Stimulated activated CD4-positive, alpha-beta T cell treated with anti-CD3 and anti-CD28 coated beads, Interleukin-1b, Interleukin-23, amount 100 ng/mL, for 48 hours (primary cell): Measurements from ENCODE around the gene AKR7A3.
"Not testable (repeated sequence)": the region's sequence is repeated elsewhere in the genome, so short reads cannot be mapped to it uniquely, and the experiment has no call there.

ENCODE experiments used
- DNase-seq: peaks from one replicate; pipeline ENCODE4 v3.0.0-alpha.2; 2020

Gene AKR7A3

DNA sequence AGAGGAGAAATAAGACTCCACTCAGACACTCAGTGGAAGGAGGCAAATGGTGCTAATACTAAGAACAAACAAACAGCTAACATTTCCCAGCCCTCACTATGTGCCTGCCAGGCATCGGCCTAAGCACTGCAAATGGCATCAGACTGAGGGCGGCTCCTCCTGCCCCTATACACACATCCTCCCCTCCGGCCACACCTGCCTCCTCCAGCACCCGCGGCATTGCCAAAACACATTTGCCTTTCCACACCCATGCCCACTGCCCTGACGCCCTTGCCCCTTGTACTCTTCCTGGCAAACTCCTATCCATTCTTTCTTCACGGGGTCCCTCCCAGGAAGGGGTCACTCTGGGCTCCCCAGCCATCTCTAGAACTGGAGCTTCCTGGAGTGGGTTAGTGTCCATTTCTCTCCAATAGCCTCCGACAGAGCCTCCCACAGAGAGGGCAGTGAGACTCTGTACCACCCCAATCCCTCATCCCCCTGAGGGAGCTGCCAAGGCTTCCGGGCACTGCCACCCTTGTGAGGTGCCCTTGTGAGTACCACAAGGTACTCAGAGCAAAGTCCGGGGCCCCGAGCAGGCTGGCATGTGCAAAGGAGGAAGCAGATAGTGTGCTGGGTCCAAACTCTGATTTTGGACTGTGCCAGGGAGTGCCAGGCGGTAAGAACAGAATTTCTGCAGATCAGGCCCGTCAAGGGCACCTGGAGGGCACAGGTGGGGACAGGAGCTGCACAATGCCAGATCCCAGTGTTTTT, 959 bp downstream of the AKR7A3 start:
- DNase-seq = no peak

DNA sequence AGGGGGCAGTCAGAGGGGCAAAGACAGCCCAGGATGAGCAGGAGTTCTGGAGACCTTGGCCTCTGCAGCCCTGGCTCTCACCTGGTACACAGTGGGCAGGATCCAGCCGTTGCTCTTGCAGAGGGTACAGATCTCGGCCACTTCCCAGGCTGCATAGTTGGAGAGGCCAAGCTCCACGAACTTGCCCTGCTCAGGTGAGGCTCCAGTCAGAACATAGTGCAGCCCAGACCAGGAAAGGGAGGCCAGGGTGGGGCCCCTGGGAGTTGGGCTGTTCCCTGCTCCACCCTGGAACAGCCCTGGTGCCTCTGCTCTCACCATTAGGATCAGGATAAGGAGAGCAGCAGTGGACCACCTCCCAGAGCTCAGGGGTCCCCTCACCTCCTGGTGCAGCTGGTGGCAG, 2.8 kb downstream of the AKR7A3 start:
- DNase-seq = not testable (repeated sequence)

DNA sequence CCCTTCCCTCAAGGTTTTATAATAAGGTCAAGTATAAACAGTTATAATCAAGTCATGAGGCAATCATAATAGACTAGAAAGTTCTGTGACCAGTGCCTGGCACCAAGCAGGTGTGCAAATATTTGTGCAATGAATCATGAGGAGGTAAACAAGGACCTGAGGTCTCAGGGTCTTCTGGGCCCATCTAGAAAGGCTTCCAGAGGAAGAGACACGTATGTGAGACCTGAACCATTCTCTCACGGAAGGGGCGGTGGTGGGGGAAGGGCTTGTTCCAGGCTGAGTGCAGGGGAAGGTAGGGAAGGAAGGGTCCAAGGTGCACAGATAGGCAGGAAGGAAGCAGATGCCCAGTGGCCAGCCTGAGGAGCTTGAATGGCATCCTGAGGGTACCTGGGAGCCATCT, 3.2 kb downstream of the AKR7A3 start:
- not testable (repeated sequence) for DNase-seq

DNA sequence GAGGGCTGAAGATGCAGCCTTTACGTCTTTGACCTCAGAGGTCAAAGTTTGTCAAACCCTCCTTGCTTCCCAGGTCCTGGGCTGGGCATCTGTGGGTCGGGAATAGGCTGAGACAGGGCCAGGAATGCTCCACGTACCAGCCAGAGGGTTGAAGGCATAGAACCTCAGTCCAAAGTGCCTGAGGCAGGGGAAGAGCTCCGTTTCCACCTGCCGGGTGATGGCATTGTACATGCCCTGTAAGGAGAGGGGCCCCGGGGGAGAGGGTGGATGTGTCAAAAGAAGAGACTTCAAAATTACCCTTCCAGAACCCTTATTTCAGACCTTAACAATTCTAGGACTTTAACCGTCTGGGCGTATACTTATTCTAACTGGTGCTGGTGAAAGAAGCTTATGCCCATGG, 3.7 kb downstream of the AKR7A3 start:
- no peak for DNase-seq

DNA sequence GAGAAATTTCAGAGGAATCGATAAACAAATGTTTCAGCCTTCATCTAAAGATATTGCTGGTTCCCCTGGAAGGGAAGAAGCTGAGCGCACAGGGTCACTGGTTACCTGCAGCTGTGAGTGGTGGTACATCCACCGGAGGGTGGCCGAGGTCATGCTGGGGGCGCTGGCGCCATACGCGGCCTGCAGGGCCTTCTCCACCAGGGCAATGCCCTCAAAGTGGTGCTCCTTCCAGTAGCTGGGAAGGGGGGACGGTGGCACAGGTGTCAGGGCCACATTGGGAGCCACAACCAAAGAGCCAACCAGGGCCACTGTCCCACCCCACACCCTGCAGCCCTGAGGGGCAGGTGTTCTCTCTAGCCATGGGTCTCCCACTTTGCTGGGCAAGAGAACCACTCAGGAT, 4.7 kb downstream of the AKR7A3 start:
- DNase-seq = no peak

DNA sequence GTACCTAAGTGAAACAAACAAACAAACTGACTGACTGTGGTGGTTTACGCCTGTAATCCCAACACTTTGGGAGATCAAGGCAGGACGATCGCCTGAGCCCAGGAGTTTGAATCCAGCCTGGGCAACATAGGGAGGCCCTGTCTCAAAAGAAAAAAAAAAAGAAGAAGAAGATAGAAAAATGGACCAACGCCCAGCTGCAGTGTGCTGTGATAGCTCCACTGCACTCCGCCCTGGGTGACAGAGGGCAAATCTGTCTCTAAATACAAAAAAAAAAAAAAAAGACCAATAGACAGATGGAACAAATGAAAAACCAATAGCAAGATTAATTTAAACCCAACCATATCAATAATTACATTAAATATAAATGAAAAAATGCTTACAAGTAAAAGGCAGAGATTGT, 13.9 kb downstream of the AKR7A3 start:
- no peak for DNase-seq

DNA sequence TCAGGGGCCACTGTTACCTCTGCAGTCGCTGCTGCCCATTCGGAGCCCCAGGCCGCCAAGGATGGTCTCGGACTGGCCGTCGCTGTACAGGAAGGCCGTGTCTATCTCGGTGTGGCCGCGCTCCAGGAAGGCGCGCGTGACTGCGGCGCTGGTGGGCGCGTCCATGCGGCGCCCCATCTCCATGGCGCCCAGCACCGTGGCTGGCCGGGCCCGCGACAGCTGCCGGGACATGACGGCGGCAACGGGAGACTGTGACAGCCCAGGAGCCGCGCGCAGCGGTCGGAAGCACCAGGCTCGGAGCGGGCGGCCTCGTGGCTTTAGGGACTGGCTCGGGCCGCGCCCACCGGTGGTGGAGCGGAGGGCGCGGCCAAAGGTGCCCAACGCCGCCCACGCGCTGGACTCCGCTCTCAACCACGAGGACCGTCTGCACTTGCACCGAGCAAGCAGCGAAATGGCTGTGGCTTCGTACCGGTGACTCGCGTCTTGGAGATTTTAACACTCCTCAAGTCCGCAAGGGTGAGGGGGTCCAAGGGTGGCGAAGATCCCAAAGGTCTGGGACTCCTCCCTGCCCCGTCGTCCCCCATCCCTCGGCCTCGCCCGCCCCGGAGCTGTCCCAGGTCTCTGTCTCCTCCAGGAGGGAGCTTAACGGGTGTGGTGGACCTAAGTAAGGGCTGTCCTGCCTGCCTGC, 14.6 kb downstream of the AKR7A3 start:
- DNase-seq = not testable (repeated sequence)

DNA sequence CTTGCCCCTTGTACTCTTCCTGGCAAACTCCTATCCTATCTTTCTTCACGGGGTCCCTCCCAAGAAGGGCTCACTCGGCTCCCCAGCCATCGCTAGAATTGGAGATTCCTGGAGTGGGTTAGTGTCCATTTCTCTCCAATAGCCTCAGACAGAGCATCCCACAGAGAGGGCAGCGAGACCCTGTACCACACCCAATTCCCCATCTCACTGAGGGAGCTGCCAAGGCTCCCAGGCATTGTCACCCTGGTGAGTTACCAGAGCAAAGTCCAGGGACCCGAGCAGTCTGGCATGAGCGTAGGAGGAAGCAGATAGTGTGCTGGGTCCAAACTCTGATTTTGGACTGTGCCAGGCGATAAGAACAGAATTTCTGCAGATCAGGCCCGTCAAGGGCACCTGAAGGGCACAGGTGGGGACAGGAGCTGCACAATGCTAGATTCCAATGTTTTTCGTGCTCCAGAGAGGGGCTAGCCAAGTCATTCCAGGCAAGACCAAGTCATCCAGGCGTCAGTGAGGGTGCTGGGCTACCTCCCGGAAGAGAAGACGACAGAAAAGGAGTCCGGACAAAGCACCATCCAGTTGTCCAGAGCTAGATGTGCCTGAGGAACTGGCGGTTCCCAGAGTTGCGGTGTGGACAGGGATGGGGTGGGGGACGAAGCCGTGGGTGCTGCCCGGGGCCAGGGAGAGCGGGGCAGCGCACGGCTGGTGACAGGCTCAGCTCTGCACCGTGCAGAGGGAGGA, 15.3 kb downstream of the AKR7A3 start:
- DNase-seq = no peak

DNA sequence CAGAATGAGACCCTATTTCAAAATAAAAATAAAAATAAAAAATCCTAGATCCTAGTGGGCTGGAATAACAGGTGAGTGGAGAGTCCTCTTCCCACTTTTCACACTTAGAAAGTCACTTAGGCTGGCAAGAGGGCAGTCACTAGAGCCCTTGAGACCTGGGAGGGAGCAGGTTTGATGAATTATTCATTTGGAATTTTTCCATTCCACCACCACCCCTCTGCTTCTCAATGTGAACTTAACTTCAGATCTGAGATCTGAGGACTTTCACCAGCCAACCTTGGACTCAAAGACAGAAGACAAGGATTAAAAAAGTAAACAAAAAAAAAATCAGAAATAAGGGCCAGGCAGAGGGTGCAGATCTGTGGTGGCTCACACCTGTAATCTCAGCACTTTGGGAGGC, 16.5 kb downstream of the AKR7A3 start:
- DNase-seq = no peak

DNA sequence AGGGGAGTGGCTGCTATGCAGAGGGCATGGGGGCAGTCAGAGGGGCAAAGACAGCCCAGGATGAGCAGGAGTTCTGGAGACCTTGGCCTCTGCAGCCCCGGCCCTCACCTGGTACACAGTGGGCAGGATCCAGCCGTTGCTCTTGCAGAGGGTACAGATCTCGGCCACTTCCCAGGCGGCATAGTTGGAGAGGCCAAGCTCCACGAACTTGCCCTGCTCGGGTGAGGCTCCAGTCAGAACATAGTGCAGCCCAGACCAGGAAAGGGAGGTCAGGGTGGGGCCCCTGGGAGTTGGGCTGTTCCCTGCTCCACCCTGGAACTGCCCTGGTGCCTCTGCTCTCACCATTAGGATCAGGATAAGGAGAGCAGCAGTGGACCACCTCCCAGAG, 18.2 kb downstream of the AKR7A3 start:
- DNase-seq = not testable (repeated sequence)

DNA sequence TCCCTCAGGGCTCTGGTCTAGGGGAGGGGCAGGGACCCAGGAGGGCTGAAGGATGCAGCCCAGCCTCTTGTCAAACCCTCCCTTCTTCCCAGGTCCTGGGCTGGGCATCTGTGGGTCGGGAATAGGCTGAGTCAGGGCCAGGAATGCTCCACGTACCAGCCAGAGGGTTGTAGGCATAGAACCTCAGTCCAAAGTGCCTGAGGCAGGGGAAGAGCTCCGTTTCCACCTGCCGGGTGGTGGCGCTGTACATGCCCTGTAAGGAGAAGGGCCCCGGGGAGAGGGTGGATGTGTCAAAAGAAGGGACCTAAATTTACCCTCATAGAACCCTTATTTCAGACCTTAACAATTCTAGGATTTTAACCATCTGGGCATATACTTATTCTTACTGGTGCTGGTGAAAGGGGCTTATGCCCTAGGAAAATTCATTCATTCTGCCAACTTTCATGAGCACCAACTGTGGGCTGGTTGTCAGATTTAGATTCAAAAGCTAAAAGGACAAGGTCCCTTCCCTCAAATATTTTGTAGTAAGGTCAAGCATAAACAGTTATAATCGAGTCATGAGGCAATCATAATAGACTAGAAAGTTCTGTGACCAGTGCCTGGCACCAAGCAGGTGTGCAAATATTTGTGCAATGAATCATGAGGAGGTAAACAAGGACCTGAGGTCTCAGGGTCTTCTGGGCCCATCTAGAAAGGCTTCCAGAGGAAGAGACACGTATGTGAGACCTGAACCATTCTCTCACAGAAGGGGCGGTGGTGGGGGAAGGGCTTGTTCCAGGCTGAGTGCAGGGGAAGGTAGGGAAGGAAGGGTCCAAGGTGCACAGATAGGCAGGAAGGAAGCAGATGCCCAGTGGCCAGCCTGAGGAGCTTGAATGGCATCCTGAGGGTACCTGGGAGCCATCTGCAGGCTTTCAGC, 18.9 kb downstream of the AKR7A3 start:
- not testable (repeated sequence) for DNase-seq

DNA sequence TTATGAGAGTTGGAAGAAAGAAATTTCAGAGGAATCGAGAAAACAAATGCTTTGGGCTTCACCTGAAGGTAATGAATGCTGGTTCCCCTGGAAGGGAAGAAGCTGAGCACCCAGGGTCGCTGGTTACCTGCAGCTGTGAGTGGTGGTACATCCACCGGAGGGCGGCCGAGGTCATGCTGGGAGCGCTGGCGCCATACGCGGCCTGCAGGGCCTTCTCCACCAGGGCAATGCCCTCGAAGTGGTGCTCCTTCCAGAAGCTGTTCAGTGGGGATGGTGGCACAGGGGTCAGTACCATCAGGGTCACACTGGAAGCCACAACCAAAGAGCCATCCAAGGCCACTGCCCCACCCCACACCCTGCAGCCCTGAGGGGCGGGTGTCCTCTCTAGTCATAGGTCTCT, 20.1 kb downstream of the AKR7A3 start:
- DNase-seq = no peak

DNA sequence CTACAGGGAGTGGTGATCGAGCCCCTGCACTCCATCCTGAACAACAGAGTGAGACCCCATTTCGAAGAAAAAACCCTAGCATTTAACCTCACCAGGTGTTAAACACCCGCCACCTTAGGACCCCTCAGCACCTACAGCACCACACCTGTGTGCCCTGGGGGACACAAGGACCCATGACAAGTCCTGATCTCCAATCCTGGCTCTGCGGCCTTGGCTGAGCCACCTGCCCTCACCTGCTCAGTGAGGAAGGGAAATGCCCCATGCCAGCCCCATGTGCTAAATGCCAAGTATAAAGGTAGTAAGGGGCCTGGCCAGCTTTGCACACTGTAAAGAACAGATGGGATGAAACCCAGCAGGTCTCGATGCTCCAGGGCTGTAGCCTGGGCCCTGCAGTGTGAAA, 25.8 kb downstream of the AKR7A3 start:
- DNase-seq = no peak

DNA sequence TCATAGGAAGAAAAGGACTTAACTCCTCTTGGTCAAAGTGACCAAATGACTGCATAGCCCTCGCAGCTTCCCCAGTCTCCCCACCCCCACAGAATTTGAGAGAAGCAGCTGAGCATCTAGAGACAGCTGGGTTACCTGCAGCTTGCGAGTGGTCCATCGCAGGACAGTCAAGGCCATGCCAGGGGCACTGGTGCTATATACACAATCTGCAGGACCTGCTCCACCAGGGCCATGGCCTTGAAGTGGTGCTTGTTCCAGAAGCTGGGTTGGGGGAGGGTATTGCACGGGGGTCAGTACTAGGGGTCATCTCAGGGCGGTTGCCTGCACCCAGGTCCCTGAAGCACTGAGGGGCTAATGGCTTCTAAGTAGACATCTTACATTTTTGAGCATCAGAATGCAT, 26.5 kb downstream of the AKR7A3 start:
- no peak for DNase-seq

DNA sequence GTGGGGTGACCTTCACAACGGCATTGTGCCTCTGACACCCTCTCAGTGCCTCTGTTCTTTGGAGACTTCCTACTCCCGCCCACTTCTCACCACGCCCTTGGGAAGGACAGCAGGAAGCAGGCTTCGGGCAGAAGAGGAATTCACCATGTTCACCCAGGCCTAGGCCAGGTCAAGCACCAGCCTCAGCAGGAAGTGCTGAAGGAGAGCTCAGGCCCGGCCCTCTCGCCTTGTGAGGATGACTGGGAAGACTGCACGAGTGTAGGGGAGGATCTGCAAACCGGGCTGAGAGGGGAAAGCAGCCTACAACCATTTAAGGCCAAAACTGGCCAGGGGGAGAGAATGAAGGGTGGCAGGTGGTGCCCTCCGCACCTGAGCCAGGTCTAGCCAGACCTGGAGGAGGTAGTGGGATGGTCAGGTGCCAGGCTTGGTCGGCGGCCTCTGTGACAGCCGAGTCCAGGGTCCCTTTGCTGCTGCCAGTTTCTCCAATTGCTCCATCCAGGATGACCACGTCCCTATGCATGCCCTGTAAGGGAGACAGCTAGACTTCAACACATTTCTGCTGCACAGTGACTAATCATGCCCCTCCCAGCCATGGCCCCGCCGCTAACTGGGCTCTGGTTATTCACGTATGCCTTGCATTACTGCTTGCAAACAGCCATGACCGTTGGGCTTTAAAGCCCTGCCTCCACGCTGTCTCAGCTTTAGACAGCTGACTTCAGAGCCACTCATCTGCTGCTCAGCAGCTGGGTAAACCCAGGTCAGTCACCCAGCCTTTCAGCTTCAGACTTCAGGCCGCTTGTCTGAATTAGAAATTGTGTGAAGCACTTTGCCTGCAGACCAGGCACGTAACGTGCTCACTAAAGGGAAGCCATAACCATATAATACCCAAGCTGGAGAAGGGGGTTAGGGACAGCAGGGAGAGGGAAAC, 28.1 kb downstream of the AKR7A3 start:
- DNase-seq = no peak

DNA sequence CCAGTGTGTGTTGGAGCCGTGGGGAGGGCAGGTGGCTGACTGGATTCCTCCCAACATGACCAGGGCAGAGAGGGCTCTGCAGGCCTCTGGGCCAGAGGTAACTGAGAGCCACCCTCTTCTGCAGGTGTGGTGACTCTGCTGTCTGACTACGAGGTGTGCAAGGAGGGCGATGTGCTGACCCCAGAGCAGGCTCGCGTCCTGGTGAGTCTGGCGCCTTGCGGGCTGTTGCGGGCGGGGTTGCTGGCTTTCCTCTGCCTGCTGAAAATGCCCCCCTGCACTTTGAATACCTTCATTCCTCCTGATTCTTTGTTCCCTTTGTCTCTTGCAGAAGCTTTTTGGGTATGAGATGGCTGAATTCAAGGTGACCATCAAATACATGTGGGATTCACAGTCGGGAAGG, 30.2 kb downstream of the AKR7A3 start:
- no peak for DNase-seq

DNA sequence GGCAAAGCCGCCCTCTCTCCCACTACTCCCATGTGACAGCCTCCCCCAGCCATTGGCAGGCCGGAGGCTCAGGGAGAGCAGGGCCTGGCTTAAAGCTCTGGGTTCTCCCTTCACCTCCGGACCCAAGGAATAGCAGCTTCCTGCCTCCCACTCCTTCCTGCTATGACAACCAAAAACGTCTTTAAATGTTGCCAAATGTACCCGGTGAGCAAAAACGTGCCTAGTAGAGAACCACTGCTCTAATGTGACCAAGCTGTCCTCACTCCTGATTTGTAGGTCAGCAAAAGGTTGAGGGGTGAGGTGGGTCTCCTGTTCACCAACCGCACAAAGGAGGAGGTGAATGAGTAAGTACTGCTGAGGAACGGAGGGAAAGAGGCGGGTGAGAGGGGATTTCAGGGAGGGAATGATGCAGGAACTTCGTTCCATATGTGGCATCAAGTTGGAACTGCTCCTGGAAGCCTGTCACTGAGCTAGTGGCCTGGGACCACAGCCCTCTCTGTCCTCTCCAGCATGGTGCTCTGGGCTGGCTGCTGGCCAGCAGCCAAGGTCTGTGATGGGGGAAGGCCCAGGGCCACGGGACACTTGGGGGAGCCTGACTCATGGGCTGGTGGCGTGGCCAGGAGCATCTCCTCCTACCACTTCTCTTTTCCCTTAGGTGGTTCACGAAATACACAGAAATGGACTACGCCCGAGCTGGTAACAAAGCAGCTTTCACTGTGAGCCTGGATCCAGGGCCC, 31.2 kb downstream of the AKR7A3 start:
- peak; percentile 30 for DNase-seq

DNA sequence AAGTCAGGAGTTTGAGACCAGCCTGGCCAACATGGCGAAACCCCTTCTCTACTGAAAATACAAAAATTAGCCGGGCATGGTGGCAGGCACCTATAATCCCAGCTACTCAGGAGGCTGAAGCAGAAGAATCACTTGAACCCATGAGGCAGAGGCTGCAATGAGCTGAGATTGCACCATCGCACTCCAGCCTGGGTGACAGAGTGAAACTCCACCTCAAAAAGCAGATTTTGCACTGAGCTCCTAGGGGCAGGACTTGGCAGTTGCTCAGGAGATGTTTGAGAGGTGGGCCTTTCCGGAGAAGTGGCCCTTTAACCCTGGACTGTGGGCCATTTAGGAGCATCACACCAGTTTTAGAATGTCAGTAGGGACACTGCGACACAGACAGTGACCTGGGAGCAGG, 32.3 kb downstream of the AKR7A3 start:
- DNase-seq = not testable (repeated sequence)

DNA sequence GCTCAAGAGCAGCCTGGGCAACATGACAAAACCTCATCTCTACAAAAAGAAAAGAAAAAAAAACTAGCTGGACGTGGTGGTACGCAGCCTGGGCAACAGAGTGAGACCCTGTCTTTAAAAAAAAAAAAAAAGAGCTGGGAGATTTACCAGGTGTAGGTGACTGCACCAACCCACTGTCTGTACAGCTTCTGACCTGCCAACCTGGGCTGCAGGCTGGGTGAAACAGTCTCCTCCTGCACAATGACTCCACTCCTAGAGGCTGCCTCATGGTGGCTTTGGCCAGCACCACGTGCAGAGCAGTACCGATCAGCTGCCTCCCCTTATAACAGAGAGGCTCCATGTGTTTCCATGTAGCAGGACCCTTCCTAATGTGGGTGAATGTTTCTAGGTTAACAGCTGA, 33.3 kb downstream of the AKR7A3 start:
- no peak for DNase-seq

DNA sequence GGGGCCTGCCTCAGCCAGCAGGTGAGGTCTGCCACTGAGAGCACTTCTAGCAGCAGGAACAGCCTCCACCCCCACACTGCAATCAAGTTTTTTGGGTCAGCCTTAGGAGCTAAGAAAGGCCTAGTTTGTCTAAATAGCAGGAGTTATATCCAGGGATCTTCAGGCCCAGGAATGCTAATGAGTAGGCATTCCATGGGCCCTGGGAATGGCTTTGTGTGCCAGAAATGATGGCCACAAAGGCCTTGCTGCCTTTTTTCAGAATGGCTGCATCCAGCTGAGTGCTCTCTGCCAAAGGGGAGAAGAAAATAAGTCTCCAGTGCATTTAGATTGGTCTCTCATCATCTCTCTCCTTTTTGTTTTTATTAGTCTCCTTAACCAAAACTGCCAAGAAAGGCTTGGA, 34.2 kb downstream of the AKR7A3 start:
- no peak for DNase-seq
